Right lobe of liver (tissue), 4 donors: Measurements from ENCODE around the gene RNF111.

Source experiments
- CTCF ChIP-seq, 4 donors: fragments of 200-600 bp in 3 of 4; fragments of 450-650 bp in 1 of 4; IDR thresholded peaks; one replicate each; pipeline versions ENCODE4 v1.5.1 to v1.8.0; 2016 to 2022; ENCODE audit warnings: antibody characterized with exemption in 4 of 4, mild to moderate bottlenecking in 2 of 4
- POLR2A ChIP-seq: fragments of 450-650 bp; IDR thresholded peaks from one replicate; pipeline ENCODE4 v1.6.1; 2017; ENCODE audit warnings: antibody characterized with exemption, mild to moderate bottlenecking
- donor health status: DM: no; HTN: no; CAD: no.
- donor health status: DM: no; HTN: no; CAD: no.
- donor health status: DM: no; HTN: yes; CAD: no.

GRCh38 chr15:59116771-59117170, 129.3 kb downstream of the RNF111 start:
- TF ChIP-seq CTCF (IDR thresholded peaks at IDR 0.05), result no peak
- TF ChIP-seq POLR2A, result no peak
